HepG2 (cell line): ENCODE measurements around the gene EEPD1. TPM values are rescaled to one million over a fixed set of nuclear protein-coding genes. Genes with fewer than 3 reads are reported as not detected.

ENCODE experiments used
- CEBPZ ChIP-seq: IDR thresholded peaks from 2 replicates; pipeline ENCODE4 v1.6.1; 2012; ENCODE audit warnings: low read length, improper control_type of control experiment
- CHCHD3 ChIP-seq: sonication (generic); formaldehyde crosslinking; IDR thresholded peaks from 2 replicates; pipeline ENCODE4 v1.8.0; 2022; ENCODE audit warnings: mild to moderate bottlenecking, missing genetic modification reagents, moderate library complexity
- CREBL2 ChIP-seq: sonication (generic); formaldehyde crosslinking; IDR thresholded peaks from 2 replicates; pipeline ENCODE4 v1.8.1; 2023; ENCODE audit warnings: missing genetic modification reagents, mild to moderate bottlenecking, borderline replicate concordance
- FOSL2 ChIP-seq: sonication (generic); formaldehyde crosslinking; IDR thresholded peaks from 2 replicates; pipeline ENCODE4 v1.4.0; 2020; ENCODE audit warnings: missing genetic modification reagents
- FOXP1 ChIP-seq, 2 experiments: fragments of 450-650 bp in 1 of 2; IDR thresholded peaks; 2 replicates each; pipeline ENCODE4 v1.6.1; 2017 to 2018; ENCODE audit warnings: antibody characterized with exemption in 1 of 2
- GPBP1L1 ChIP-seq: sonication (generic); formaldehyde crosslinking; IDR thresholded peaks from 2 replicates; pipeline ENCODE4 v1.5.0; 2020; ENCODE audit warnings: mild to moderate bottlenecking, missing genetic modification reagents
- GPN1 ChIP-seq: sonication (generic); formaldehyde crosslinking; IDR thresholded peaks from 2 replicates; pipeline ENCODE4 v1.5.1; 2020; ENCODE audit warnings: missing genetic modification reagents, borderline replicate concordance
- HOXA5 ChIP-seq: sonication (generic); formaldehyde crosslinking; IDR thresholded peaks from 2 replicates; pipeline ENCODE4 v1.4.0; 2020; ENCODE audit warnings: missing genetic modification reagents
- NBN ChIP-seq: fragments of 450-650 bp; conservative IDR thresholded peaks from 2 replicates; pipeline ENCODE4 v1.6.1; 2017
- NFATC3 ChIP-seq: sonication (generic); formaldehyde crosslinking; IDR thresholded peaks from 2 replicates; pipeline ENCODE4 v1.5.1; 2020; ENCODE audit warnings: mild to moderate bottlenecking, missing genetic modification reagents
- PAF1 ChIP-seq: IDR thresholded peaks from 2 replicates; pipeline ENCODE4 v1.6.1; 2016; ENCODE audit warnings: missing genetic modification reagents, missing compliant biosample characterization
- POLR2AphosphoS5 ChIP-seq: IDR thresholded peaks from 2 replicates; pipeline ENCODE4 v1.6.1; 2012; ENCODE audit warnings: low read depth, low read length
- PRMT3 ChIP-seq: sonication (generic); formaldehyde crosslinking; IDR thresholded peaks from 2 replicates; pipeline ENCODE4 v1.8.1; 2022; ENCODE audit warnings: low read depth, mild to moderate bottlenecking, moderate library complexity, missing genetic modification reagents, borderline replicate concordance
- SIN3B ChIP-seq: fragments of 150-350 bp; IDR thresholded peaks from 2 replicates; pipeline ENCODE4 v1.6.1; 2014; ENCODE audit warnings: low read length
- YEATS2 ChIP-seq: sonication (generic); formaldehyde crosslinking; IDR thresholded peaks from 2 replicates; pipeline ENCODE4 v1.4.0; 2020; ENCODE audit warnings: missing genetic modification reagents, borderline replicate concordance
- YY1 ChIP-seq: IDR thresholded peaks from 2 replicates; pipeline ENCODE4 v1.6.1; 2011; ENCODE audit warnings: low read length, low read depth, moderate library complexity, mild to moderate bottlenecking; ENCODE audit not compliant: insufficient read depth, insufficient replicate concordance
- ZFP91 ChIP-seq: sonication (generic); formaldehyde crosslinking; IDR thresholded peaks from 2 replicates; pipeline ENCODE4 v1.9.0; 2022; ENCODE audit warnings: missing genetic modification reagents, mild to moderate bottlenecking, borderline replicate concordance
- ZMYM4 ChIP-seq: sonication (generic); formaldehyde crosslinking; IDR thresholded peaks from 2 replicates; pipeline ENCODE4 v1.8.1; 2023; ENCODE audit warnings: mild to moderate bottlenecking, missing genetic modification reagents
- ZNF234 ChIP-seq: sonication (generic); formaldehyde crosslinking; conservative IDR thresholded peaks from 2 replicates; pipeline ENCODE4 v1.5.1; 2020; ENCODE audit warnings: mild to moderate bottlenecking, missing genetic modification reagents
- ZNF597 ChIP-seq: sonication (generic); formaldehyde crosslinking; IDR thresholded peaks from 2 replicates; pipeline ENCODE4 v1.5.0; 2020; ENCODE audit warnings: missing genetic modification reagents
- ZNF792 ChIP-seq: IDR thresholded peaks from 2 replicates; pipeline ENCODE4 v1.6.1; 2016
- ZUFSP ChIP-seq: sonication (generic); formaldehyde crosslinking; IDR thresholded peaks from 2 replicates; pipeline ENCODE4 v1.9.0; 2021; ENCODE audit warnings: missing genetic modification reagents, mild to moderate bottlenecking, borderline replicate concordance
- polyA plus RNA-seq, 8 experiments: library from polyadenylated mRNA; depleted of rRNA in 3 of 8; stranded (reverse) in 7 of 8; unstranded in 1 of 8; fragments of >200 nt; fragmentation: Illumina TruSeq in 4 of 8; extraction: Trizol in 4 of 8; gene quantifications; 2 replicates each; pipeline versions ENCODE4 v1.2.1 to v1.2.3, GENCODE V29; 2011 to 2016; ENCODE audit warnings: low read depth in 4 of 8, missing spikeins in 1 of 8, mixed read lengths in 1 of 8; ENCODE audit not compliant: insufficient read depth in 1 of 8
- total RNA-seq, 5 experiments: library from RNA; depleted of rRNA; stranded (reverse); fragments of >200 nt; fragmentation: Illumina TruSeq; extraction: Trizol; gene quantifications; 2 replicates each; pipeline ENCODE4 v1.2.3, GENCODE V29; 2016; ENCODE audit warnings: low read depth in 1 of 5

EEPD1 gene
- total and polyA plus RNA-seq, 2 of the 13 experiments (the other 11 are each of a cell fraction or from before 2014, with no cell fraction given) = 10.1 to 16.4 TPM

- no peak for TF ChIP-seq GPBP1L1 (CRISPR knock-in tag)
- no peak for TF ChIP-seq PRMT3 (CRISPR knock-in tag)
- TF ChIP-seq GPN1 (CRISPR knock-in tag) = no peak
- TF ChIP-seq PAF1 (CRISPR knock-in tag) = no peak
- TF ChIP-seq ZMYM4 (CRISPR knock-in tag) = no peak
- no peak for TF ChIP-seq YEATS2 (CRISPR knock-in tag)
- no peak for TF ChIP-seq NBN
- TF ChIP-seq HOXA5 (CRISPR knock-in tag) = no peak
- TF ChIP-seq YY1 = no peak
- no peak for TF ChIP-seq ZNF792 (CRISPR knock-in tag)
- TF ChIP-seq FOSL2 = peak; percentile 78
- TF ChIP-seq NFATC3 (CRISPR knock-in tag) = no peak
- no peak for TF ChIP-seq POLR2AphosphoS5
- no peak for TF ChIP-seq ZNF234 (CRISPR knock-in tag)
- no peak for TF ChIP-seq ZUFSP (CRISPR knock-in tag)
- TF ChIP-seq CREBL2 = no peak
- no peak for TF ChIP-seq ZFP91 (CRISPR knock-in tag)
- no peak for TF ChIP-seq CEBPZ
- TF ChIP-seq SIN3B = no peak
- TF ChIP-seq ZNF597 = no peak
- no peak for TF ChIP-seq CHCHD3 (CRISPR knock-in tag)
- no peak for TF ChIP-seq FOXP1 (IDR thresholded peaks at IDR 0.05)
- peak; percentile 57; the same call in 1 of the 2 replicates for TF ChIP-seq FOXP1 (CRISPR knock-in tag; IDR thresholded peaks at IDR 0.05)
Observed at GRCh38 chr7:36216063-36216684, 63.1 kb downstream of the EEPD1 start (continued).
